IMR-90 (cell line): ENCODE data around the gene IFIT1B. TPM values are rescaled to one million over a fixed set of nuclear protein-coding genes. Genes with fewer than 3 reads are reported as not detected.

Experiments
- ATAC-seq: fragments of 200-7000 bp; cut with Tn5 transposase; 2 replicates; pipeline ENCODE4 v1.9.1; 2020; ENCODE audit warnings: low read depth, mild to moderate bottlenecking, moderate library complexity
- BruUV-seq: library from RNA; stranded (reverse); fragments of 400-500 nt; replicated peaks from 2 replicates; lab custom pipeline; 2021; lab: Mats Ljungman, UMichigan
- CTCF ChIA-PET: fragments of 300-600 bp; formaldehyde crosslinking; extraction: SDS; loops from one replicate; lab custom pipeline; 2021; ENCODE audit warnings: antibody characterized with exemption; lab: Yijun Ruan, JAX
- POLR2A ChIA-PET: fragments of 300-600 bp; sonication (Branson Sonifier 250); formaldehyde crosslinking; loops from one replicate; lab custom pipeline; 2022; ENCODE audit warnings: antibody characterized with exemption; ENCODE audit not compliant: unreplicated experiment; lab: Charles Lee
- DNase-seq: peaks from one replicate; pipeline ENCODE4 v3.0.0; 2013
- H2AFZ ChIP-seq: replicated peaks from 2 replicates; pipeline ENCODE3; 2013; ENCODE audit warnings: low read length, mild to moderate bottlenecking; ENCODE audit not compliant: poor library complexity
- H2AK5ac ChIP-seq: 2 replicates; pipeline ENCODE4 v1.6.1; 2013; ENCODE audit warnings: low read depth, low read length, inconsistent platforms
- H2AK9ac ChIP-seq: replicated peaks from 2 replicates; pipeline ENCODE3; 2013; ENCODE audit warnings: mild to moderate bottlenecking, low read depth, low read length, moderate library complexity; ENCODE audit not compliant: poor library complexity
- H2BK120ac ChIP-seq: 2 replicates; pipeline ENCODE4 v1.6.1; 2013; ENCODE audit warnings: low read depth, low read length, inconsistent platforms
- H2BK15ac ChIP-seq: 3 replicates; pipeline ENCODE4 v1.6.1; 2013; ENCODE audit warnings: low read depth, low read length, inconsistent platforms
- H2BK20ac ChIP-seq: 2 replicates; pipeline ENCODE4 v1.6.1; 2013; ENCODE audit warnings: low read depth, mild to moderate bottlenecking, inconsistent platforms, low read length, moderate library complexity
- H2BK5ac ChIP-seq: 2 replicates; pipeline ENCODE4 v1.6.1; 2013; ENCODE audit warnings: mild to moderate bottlenecking, low read depth, low read length, inconsistent platforms; ENCODE audit not compliant: poor library complexity, severe bottlenecking
- H3K14ac ChIP-seq: replicated peaks from 2 replicates; pipeline ENCODE4 v1.6.1; 2013; ENCODE audit warnings: low read depth, low read length, inconsistent platforms
- H3K18ac ChIP-seq: 2 replicates; pipeline ENCODE4 v1.6.1; 2013; ENCODE audit warnings: low read depth, low read length, control low read depth
- H3K23ac ChIP-seq: 2 replicates; pipeline ENCODE4 v1.6.1; 2013; ENCODE audit warnings: low read depth, low read length, inconsistent platforms
- H3K27ac ChIP-seq: 2 replicates; pipeline ENCODE4 v1.5.1; 2013; ENCODE audit warnings: mild to moderate bottlenecking, control low read depth, low read length; ENCODE audit not compliant: insufficient read depth
- H3K27me3 ChIP-seq: 2 replicates; pipeline ENCODE4 v1.6.1; 2013; ENCODE audit warnings: low read length; ENCODE audit not compliant: control insufficient read depth, insufficient read depth
- H3K36me3 ChIP-seq: 2 replicates; pipeline ENCODE4 v1.6.1; 2013; ENCODE audit warnings: low read length, mixed read lengths; ENCODE audit not compliant: control insufficient read depth, insufficient read depth
- H3K4ac ChIP-seq: 2 replicates; pipeline ENCODE4 v1.6.1; 2013; ENCODE audit warnings: low read depth, low read length, inconsistent platforms
- H3K4me1 ChIP-seq: 2 replicates; pipeline ENCODE4 v1.6.1; 2013; ENCODE audit warnings: low read length, mixed read lengths; ENCODE audit not compliant: control insufficient read depth, insufficient read depth
- H3K4me2 ChIP-seq: 2 replicates; pipeline ENCODE4 v1.6.1; 2013; ENCODE audit warnings: low read depth, mild to moderate bottlenecking, control low read depth, low read length, moderate library complexity
- H3K4me3 ChIP-seq: 2 replicates; pipeline ENCODE4 v1.5.1; 2013; ENCODE audit warnings: low read depth, mild to moderate bottlenecking, control low read depth, low read length, moderate library complexity; ENCODE audit not compliant: insufficient read depth
- H3K56ac ChIP-seq: 2 replicates; pipeline ENCODE4 v1.6.1; 2013; ENCODE audit warnings: low read length, inconsistent platforms; ENCODE audit not compliant: insufficient read depth; ENCODE audit errors: extremely low read depth
- H3K79me1 ChIP-seq, 2 experiments: 2 replicates each; pipeline ENCODE4 v1.6.1; 2013; ENCODE audit warnings: low read length in 2 of 2, inconsistent platforms in 1 of 2, low read depth in 1 of 2
- H3K9ac ChIP-seq: 2 replicates; pipeline ENCODE4 v1.6.1; 2013; ENCODE audit warnings: low read depth, low read length, control low read depth
- H3K9me1 ChIP-seq: 2 replicates; pipeline ENCODE4 v1.6.1; 2013; ENCODE audit warnings: low read length, inconsistent platforms; ENCODE audit not compliant: insufficient read depth
- H3K9me3 ChIP-seq: 2 replicates; pipeline ENCODE4 v1.6.1; 2013; ENCODE audit warnings: low read length; ENCODE audit not compliant: control insufficient read depth, insufficient read depth
- H4K20me1 ChIP-seq: 2 replicates; pipeline ENCODE4 v1.6.1; 2013; ENCODE audit warnings: low read length, inconsistent platforms; ENCODE audit not compliant: insufficient read depth
- H4K5ac ChIP-seq: 2 replicates; pipeline ENCODE4 v1.6.1; 2013; ENCODE audit warnings: mild to moderate bottlenecking, low read depth, low read length, control low read depth
- H4K8ac ChIP-seq, 2 experiments: 2 replicates each; pipeline ENCODE4 v1.6.1; 2013; ENCODE audit warnings: low read depth in 2 of 2, low read length in 2 of 2, control low read depth in 1 of 2, inconsistent platforms in 1 of 2
- H4K91ac ChIP-seq: 2 replicates; pipeline ENCODE4 v1.6.1; 2013; ENCODE audit warnings: low read depth, low read length, inconsistent platforms; ENCODE audit not compliant: insufficient read depth
- BHLHE40 ChIP-seq: fragments of 150-350 bp; IDR thresholded peaks from 2 replicates; pipeline ENCODE4 v1.6.1; 2016; ENCODE audit warnings: mild to moderate bottlenecking, low read depth, low read length
- CEBPB ChIP-seq: IDR thresholded peaks from 2 replicates; pipeline ENCODE4 v1.6.1; 2012; ENCODE audit warnings: low read depth, low read length, improper control_type of control experiment
- CHD1 ChIP-seq: IDR thresholded peaks from 2 replicates; pipeline ENCODE4 v1.6.1; 2012; ENCODE audit warnings: low read depth, low read length, improper control_type of control experiment
- CTCF ChIP-seq: conservative IDR thresholded peaks from 2 replicates; pipeline ENCODE4 v1.5.1; 2012; ENCODE audit warnings: mild to moderate bottlenecking, low read depth, low read length, improper control_type of control experiment
- ELK1 ChIP-seq: fragments of 150-350 bp; IDR thresholded peaks from 2 replicates; pipeline ENCODE4 v1.6.1; 2016; ENCODE audit warnings: low read depth, mild to moderate bottlenecking, low read length, moderate library complexity, borderline replicate concordance
- FOS ChIP-seq: fragments of 150-350 bp; IDR thresholded peaks from 2 replicates; pipeline ENCODE4 v1.6.1; 2016; ENCODE audit warnings: low read depth, low read length
- MAFK ChIP-seq: IDR thresholded peaks from 2 replicates; pipeline ENCODE4 v1.6.1; 2012; ENCODE audit warnings: low read depth, low read length, improper control_type of control experiment
- MAZ ChIP-seq: IDR thresholded peaks from 2 replicates; pipeline ENCODE4 v1.6.1; 2012; ENCODE audit warnings: low read depth, mild to moderate bottlenecking, low read length, improper control_type of control experiment, moderate library complexity, borderline replicate concordance
- MXI1 ChIP-seq: IDR thresholded peaks from 2 replicates; pipeline ENCODE4 v1.6.1; 2012; ENCODE audit warnings: low read depth, mild to moderate bottlenecking, low read length, moderate library complexity, borderline replicate concordance
- NFE2L2 ChIP-seq: fragments of 150-350 bp; IDR thresholded peaks from 2 replicates; pipeline ENCODE4 v1.6.1; 2016; ENCODE audit warnings: low read depth, mild to moderate bottlenecking, low read length
- RAD21 ChIP-seq: IDR thresholded peaks from 2 replicates; pipeline ENCODE4 v1.6.1; 2012; ENCODE audit warnings: low read length, improper control_type of control experiment
- RCOR1 ChIP-seq: IDR thresholded peaks from 2 replicates; pipeline ENCODE4 v1.6.1; 2012; ENCODE audit warnings: mild to moderate bottlenecking, low read length, improper control_type of control experiment; ENCODE audit not compliant: insufficient replicate concordance
- RFX5 ChIP-seq: IDR thresholded peaks from 2 replicates; pipeline ENCODE4 v1.8.0; 2012; ENCODE audit warnings: low read depth, mild to moderate bottlenecking, low read length, moderate library complexity
- USF2 ChIP-seq: fragments of 150-350 bp; IDR thresholded peaks from 2 replicates; pipeline ENCODE4 v1.6.1; 2017; ENCODE audit warnings: mild to moderate bottlenecking, antibody characterized with exemption, low read length, low read depth
- dilution Hi-C: fragments of 300-500 bp; cut with HindIII; formaldehyde crosslinking; loops from one replicate; pipeline ENCODE4 v1.14.3; 2018; ENCODE audit warnings: low sequenced_read_pairs; ENCODE audit not compliant: unreplicated experiment
- in situ Hi-C: fragments of 300-500 bp; cut with MboI; formaldehyde crosslinking; loops from 3 replicates; pipeline ENCODE4 v1.14.3; 2019; ENCODE audit warnings: low sequenced_read_pairs, inconsistent platforms, mixed read lengths
- intact Hi-C: fragments of 100-400 bp; cut with micrococcal nuclease; formaldehyde crosslinking; loops from 2 replicates; pipeline ENCODE4 v1.10.0; 2022
- polyA plus RNA-seq, 3 experiments: library from polyadenylated mRNA; depleted of rRNA; stranded (reverse); fragments of >200 nt; gene quantifications; 2 replicates each; pipeline ENCODE4 v1.2.3, GENCODE V29; 2012; ENCODE audit warnings: low replicate concordance in 1 of 3
- total RNA-seq: library from RNA; depleted of rRNA; stranded (reverse); fragments of >200 nt; gene quantifications from 2 replicates; pipeline ENCODE4 v1.2.3, GENCODE V29; 2012

The IFIT1B gene
- total and polyA plus RNA-seq, 2 of the 4 experiments (the other 2 are of a cell fraction) = not detected

GRCh38 chr10:89362929-89363328, 14.9 kb upstream of the IFIT1B start:
- no peak overlapping the region for H4K91ac ChIP-seq
- DNase-seq (no peak), ATAC-seq (no peak)
- no peak overlapping the region for H3K23ac ChIP-seq
- ChIA-PET POLR2A (no interaction called here), CTCF (no interaction called here)
- H3K79me1 ChIP-seq = no peaks in the 10 kb centered on the region
- H2BK120ac ChIP-seq = no peak overlapping the region
- H3K9me3 ChIP-seq = no peaks in the 10 kb centered on the region
- H3K36me3 ChIP-seq = no peaks in the 10 kb centered on the region
- H3K27ac ChIP-seq = no peak overlapping the region
- H2BK20ac ChIP-seq = no peak overlapping the region
- no peak overlapping the region for H4K8ac ChIP-seq
- H3K56ac ChIP-seq = no peak overlapping the region
- no peak overlapping the region for H2BK15ac ChIP-seq
- no peak overlapping the region for H3K9ac ChIP-seq
- H3K4me2 ChIP-seq = no peak overlapping the region
- H3K4ac ChIP-seq = no peak overlapping the region
- H3K9me1 ChIP-seq = no peaks in the 10 kb centered on the region
- no peak overlapping the region for H2BK5ac ChIP-seq
- H2AK5ac ChIP-seq = no peak overlapping the region
- no peak overlapping the region for H2AK9ac ChIP-seq
- no peak overlapping the region for H3K18ac ChIP-seq
- BruUV-seq = no TSS peak
- no peak overlapping the region for H3K4me3 ChIP-seq
- TF ChIP-seq MAFK (no peak), RCOR1 (no peak), MXI1 (no peak), CHD1 (no peak), CEBPB (no peak), RFX5 (no peak), NFE2L2 (no peak), BHLHE40 (no peak), RAD21 (no peak), USF2 (no peak), MAZ (no peak), FOS (no peak), CTCF (no peak), ELK1 (no peak)
- no peak overlapping the region for H2AFZ ChIP-seq
- no peaks in the 10 kb centered on the region for H3K27me3 ChIP-seq
- H3K4me1 ChIP-seq = no peaks in the 10 kb centered on the region
- H3K14ac ChIP-seq = no peak overlapping the region
- in situ Hi-C loops = no loop called here
- dilution Hi-C loops = no loop called here
- no peaks in the 10 kb centered on the region for H4K20me1 ChIP-seq
- intact Hi-C loops = no loop called here
- H4K5ac ChIP-seq = no peak overlapping the region
